ENCODE results near the gene NTM.
"Not testable (repeated sequence)": the region's sequence is repeated elsewhere in the genome, so short reads cannot be mapped to it uniquely, and the experiment has no call there.

Gene NTM

GRCh38 chr11:131370090-131370751 lies at the start of gene NTM:
NTM (plus strand) TSS chr11:131370615.
- DNase-seq: no peak

- no peak for DNase-seq
Observed at GRCh38 chr11:131324921-131325570, 45.4 kb upstream of the NTM start.

GRCh38 chr11:131326829-131327228 lies 43.6 kb upstream of the NTM start:
- no peak for DNase-seq

GRCh38 chr11:131327421-131327820 lies 43.0 kb upstream of the NTM start:
- DNase-seq: no peak

- DNase-seq: no peak
Observed at GRCh38 chr11:131328843-131329242, 41.6 kb upstream of the NTM start.

- no peak for DNase-seq
Observed at GRCh38 chr11:131331010-131331409, 39.4 kb upstream of the NTM start.

- no peak for DNase-seq
Observed at GRCh38 chr11:131331546-131331945, 38.9 kb upstream of the NTM start.

GRCh38 chr11:131334601-131335000 lies 35.8 kb upstream of the NTM start:
- no peak for DNase-seq

GRCh38 chr11:131341900-131342299 lies 28.5 kb upstream of the NTM start:
- DNase-seq: not testable (repeated sequence)

- not testable (repeated sequence) for DNase-seq
Observed at GRCh38 chr11:131342442-131342841, 28.0 kb upstream of the NTM start.

- no peak for DNase-seq
Observed at GRCh38 chr11:131345406-131345805, 25.0 kb upstream of the NTM start.

GRCh38 chr11:131349368-131350086 lies 20.9 kb upstream of the NTM start:
- DNase-seq: no peak

GRCh38 chr11:131350872-131351271 lies 19.5 kb upstream of the NTM start:
- no peak for DNase-seq

- DNase-seq: no peak
Observed at GRCh38 chr11:131351848-131352247, 18.6 kb upstream of the NTM start.

- no peak for DNase-seq
Observed at GRCh38 chr11:131353766-131354165, 16.6 kb upstream of the NTM start.

GRCh38 chr11:131354251-131354701 lies 16.1 kb upstream of the NTM start:
- no peak for DNase-seq

- DNase-seq: no peak
Observed at GRCh38 chr11:131356206-131356605, 14.2 kb upstream of the NTM start.

- no peak for DNase-seq
Observed at GRCh38 chr11:131365329-131365930, 5.0 kb upstream of the NTM start.

- DNase-seq: no peak
Observed at GRCh38 chr11:131370901-131371790, 731 bp downstream of the NTM start.

GRCh38 chr11:131371791-131372104 lies 1.3 kb downstream of the NTM start:
- DNase-seq: no peak

- DNase-seq: no peak
Observed at GRCh38 chr11:131372234-131372962, 2.0 kb downstream of the NTM start.

Data from CD4-positive, alpha-beta T cell treated with Interleukin-17A for 4 hours (primary cell).